NCI-H82 treated with DMSO at 0.1 percent for 48 hours (cell line): ENCODE measurements around the gene ELOVL2.

Experiments used
- DNase-seq: peaks from one replicate; lab custom pipeline; 2025; ENCODE audit not compliant: unreplicated experiment; lab: John Stamatoyannopoulos, UW

Gene ELOVL2

DNA sequence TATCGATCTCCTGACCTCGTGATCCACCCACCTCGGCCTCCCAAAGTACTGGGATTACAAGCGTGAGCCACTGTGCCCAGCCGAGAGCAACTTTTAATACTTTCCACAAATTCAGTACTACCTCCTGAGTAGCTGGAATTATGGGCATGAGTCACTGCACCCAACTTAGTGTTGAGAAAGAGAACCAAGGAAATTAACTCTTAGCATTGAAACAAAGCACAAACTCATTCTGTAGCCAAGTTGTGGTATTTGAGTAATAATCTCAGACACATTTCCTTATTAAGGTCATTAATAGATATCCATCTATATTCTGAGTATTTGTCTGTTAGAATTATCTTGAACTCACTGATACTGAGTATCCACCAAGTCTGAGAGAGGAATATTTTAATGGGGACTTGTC lies 14.3 kb upstream of the ELOVL2 start:
- no peak for DNase-seq

DNA sequence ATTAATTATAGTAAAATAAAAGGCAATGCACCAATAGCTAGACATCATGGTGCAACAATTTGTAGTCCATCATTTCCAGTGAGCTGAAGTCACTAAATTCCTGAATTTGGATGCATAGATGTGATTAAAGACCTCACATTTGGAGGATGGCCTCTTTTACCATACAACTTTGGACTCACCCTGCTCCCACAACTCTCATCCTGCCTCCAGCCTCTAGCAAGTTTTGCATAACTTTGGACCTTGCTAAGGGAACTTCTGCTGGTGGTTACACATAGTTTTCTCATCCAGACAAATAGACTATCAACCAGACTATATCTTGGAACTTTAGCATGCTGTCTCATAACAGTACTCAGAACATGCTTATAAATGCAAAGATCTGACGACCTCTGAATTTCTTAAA lies 12.8 kb upstream of the ELOVL2 start:
- no peak for DNase-seq

DNA sequence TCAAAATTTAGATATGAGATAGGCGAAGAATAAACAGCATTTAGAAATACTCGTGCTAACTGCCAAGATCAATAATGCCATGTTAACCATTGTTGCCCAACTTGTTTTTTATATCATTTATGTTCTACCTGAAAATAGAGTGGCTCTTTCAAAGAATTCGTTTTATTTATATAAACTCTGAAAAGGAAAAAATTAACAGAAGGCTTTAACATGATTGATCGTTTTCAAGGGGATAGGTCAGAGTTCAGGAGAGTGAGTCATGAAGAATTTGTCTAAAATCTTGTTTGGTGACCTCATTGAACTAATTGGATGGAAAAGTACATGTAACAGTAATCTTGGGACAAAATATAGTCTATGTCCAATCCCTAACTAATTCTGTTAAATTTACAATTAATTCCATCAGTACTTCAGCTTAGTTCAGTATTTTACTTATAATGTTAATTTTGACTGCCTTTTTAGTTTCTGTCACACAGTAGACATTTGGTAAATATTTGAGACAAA lies 11.1 kb upstream of the ELOVL2 start:
- DNase-seq, result peak; percentile 13

DNA sequence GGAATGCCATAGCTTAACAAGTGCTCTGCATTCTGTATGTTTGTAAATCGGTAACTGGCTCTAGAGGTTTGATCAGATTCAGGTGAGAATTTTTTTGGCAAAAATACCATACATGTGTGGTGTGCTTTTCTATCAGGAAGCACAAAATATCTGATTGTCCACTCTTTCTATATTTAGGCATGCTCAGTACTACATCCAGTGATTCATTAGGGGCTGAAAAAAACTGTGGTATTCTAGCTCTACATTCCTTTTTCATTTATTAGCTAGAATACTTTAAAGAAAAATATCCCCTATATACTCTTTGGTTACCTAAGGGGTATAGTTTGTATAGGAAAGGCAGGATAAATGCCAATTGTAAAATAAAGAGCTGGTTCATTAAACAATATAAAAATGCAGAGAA lies 10.6 kb upstream of the ELOVL2 start:
- DNase-seq, result no peak

DNA sequence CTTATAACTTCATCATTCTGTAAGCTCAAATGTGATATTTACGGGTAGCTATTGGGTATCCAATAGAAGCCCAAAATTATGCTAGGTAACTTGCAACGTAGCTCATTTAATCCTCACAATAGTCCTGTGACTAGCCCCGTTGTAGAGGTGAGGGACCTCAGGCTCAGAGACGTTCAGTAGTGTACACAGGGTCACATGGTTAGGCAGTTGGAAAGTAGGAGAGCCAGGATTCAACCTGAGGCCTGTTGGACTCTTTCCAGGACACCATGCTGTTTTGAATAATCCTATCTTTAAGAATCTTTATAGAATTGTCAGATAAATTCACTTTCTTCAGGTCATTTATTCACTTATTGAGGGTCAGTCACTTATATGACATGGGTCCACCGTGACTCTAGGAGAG lies 9.2 kb upstream of the ELOVL2 start:
- DNase-seq, result no peak

DNA sequence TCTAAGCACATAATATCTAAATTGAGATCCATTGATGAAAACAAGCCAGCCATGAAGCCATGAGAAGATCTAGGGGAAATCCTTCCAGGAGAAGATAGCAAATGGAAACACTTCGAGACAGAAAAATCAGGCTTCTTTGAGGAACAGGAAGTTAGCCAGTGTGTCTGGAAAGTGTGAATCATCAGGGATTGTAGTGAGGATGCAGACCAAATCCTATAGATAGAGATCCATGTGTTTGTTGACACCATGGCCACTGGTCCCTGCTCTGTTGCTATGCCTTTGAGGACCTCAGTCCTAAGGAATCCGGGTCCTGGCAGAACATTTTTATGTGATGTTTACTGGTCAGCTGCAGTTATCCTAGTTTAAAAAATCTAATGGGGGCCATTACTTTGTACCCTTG lies 6.6 kb upstream of the ELOVL2 start:
- no peak for DNase-seq

DNA sequence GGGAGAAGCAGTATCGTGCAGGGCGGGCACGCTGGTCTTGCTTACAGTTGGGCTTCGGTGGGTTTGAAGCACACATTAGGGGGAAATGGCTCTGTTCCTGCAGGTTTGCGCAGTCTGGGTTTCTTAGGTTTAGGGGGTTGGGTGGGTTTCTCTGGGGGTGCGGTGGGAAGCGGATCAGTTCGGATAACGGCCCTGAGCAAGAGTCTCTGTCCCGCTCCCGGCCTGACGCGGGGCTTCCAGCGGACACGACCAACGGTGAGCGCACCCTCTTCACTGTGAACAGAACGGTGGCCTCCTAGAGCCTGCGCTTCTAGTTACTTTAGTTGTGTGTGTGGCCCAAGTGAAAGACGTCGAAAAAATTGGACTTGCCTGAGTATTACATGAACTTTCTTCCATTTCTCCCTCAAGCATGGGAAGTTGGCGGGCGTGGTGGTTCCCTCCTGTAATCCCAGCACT lies 635 bp upstream of the ELOVL2 start:
- DNase-seq, result no peak

DNA sequence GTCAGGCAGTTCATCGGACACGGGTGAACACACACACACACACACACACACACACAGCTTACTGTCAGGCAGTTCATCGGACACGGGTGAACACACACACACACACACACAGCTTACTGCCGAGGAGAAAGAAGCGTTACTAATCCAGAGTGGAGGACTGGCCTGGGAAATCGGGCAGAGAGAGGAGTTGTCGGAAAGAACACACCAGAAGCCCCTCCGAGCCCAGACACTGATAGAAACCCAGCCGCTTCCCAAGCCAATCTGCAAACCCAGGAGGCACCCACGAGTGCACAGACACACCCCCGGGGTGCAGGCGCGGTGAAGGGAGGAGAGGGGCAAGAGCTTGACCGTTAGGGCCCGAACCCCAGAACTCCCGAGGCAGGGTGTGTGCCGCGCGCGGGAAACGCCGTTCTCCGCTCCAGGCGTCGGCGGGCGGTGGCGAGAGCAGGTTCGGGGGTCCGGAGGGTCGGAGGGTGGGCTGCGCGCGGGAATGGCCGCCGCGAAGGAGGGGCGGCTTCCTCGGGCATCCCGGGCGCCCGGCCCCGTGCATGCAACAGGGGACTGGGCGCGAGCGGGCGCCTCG lies 636 bp downstream of the ELOVL2 start:
- DNase-seq, result peak; percentile 83

DNA sequence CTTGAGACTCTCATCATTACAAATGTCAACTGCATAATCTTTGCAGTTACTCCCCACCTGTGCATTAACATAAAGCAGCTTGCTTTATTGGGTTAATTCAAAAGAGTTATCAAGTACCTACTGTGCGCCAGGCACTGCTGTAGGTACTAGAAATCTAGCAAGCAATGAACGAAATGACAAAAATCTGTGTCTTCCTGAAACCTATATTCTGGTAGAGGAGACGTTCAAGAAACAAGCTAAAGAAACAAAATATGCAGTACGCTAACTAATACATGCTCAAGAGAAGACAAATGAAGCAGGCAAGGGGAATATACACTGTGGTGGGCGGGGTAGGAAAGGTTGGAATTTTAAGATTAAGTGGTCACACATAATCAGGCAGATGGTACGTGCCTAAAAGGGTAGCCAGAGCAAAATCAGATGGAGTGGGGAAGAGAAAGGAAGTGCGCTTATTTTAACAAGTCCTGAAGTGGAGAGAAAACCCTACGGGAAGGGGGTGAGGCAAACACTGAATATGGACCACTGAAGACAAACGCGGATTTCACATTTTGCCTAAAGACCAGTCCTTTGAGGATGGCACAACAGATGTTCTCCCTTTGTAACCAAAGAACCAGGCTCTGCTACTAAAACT lies 1.2 kb downstream of the ELOVL2 start:
- peak; percentile 83 for DNase-seq

DNA sequence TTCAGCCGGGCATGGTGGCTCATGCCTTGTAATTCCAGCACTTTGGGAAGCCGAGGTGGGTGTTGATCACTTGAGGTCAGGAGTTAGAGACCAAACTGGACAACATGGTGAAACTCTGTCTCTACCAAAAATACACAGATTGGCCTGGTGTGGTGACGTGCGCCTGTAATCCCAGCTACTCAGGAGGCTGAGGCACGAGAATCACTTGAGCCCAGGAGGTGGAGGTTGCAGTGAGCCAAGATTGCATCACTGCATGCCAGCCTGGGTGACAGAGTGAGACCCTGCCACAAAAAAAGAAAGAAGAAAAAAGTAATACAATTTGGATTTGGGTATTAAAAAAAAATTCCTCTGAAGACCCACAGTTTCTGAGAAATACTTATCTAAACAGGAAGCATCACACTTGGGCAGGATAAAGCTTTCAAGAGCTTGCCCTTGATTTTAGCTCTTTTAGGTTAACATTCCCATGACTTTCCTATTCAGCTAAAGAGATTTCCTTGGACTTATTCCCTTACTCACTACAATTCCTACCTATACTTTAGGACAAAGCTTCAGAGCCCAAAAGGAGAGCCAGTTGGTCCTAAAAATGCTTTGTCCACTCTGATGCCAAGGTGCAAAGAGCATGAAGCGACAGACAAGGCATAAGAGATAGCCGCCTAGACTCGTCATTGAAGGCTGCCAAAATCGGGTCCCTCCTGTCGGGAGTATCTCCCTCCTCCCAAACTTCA lies 1.9 kb downstream of the ELOVL2 start:
- DNase-seq, result no peak

DNA sequence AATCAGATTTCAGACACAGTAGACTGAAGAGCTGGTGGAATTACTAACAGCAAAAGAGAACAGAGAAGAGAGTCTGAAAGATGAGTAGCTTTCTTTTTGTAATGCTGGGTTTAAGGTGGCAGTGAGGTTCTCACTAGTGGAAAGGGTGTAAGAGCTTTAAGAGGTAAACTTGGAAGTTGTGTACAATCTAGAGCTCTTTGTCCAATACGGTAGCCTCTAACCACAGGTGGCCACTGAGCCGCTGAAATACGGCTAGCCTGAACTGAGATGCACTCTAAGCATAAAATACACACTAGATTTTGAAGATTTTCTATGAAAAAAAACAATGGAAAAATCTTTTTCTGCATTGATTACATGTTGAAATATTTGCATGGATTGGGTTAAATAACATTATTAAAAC lies 4.0 kb downstream of the ELOVL2 start:
- DNase-seq, result peak; percentile 30

DNA sequence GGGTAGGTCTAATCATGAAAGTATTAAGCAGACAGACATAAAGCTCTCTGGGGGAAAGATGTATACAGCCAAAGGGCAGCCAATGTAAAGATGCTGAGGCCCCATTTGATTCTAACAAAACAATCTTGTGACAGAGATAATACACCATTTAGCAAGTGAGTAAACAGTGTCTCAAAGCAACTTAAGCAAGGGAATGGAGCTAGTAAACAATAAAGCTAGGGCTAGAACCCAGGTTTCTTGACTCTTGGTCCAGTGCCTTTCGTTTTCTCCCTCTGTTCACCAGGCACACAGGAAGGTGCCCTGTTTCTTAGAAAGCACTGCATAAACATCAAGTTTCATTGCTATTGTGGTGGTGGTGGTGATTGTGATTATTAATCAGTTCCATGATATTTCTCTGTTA lies 5.1 kb downstream of the ELOVL2 start:
- peak; percentile 90 for DNase-seq

DNA sequence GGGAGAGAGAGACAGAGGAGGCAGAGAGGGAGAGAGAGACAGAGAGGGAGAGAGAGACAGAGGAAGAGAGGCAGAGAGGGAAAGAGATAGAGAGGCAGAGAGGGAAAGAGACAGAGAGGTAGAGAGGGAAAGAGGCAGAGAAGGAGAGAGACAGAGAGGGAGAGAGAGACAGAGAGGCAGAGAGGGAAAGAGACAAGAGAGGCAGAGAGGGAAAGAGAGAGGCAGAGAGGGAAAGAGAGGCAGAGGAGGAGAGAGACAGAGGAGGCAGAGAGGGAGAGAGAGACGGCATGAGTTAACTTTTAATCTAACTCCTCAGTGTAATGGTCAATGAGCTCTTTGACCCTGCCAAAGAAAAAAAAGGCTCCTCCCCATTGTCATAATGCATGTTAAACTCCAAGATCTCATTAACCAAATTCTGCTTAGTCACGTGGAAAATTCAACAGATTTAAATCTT lies 7.1 kb downstream of the ELOVL2 start:
- peak; percentile 40 for DNase-seq

DNA sequence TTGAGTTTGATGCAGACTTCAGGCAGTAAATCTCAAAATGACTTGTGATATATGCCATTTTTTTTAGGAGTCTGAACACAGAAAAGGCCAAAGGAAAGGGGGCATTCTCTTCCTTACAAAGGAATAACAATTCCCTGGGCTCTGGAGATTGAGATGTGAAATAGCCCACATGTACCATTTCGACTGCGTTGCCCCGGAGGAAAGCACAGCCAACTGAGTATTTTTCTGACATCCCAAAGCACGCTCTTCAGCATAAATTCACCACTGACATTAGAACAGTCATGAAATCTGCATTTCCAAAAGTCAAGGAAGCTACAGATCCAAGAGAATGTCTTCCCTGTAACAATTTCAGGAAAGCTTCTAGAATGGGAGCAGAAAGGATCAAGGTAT lies 7.8 kb downstream of the ELOVL2 start:
- no peak for DNase-seq

DNA sequence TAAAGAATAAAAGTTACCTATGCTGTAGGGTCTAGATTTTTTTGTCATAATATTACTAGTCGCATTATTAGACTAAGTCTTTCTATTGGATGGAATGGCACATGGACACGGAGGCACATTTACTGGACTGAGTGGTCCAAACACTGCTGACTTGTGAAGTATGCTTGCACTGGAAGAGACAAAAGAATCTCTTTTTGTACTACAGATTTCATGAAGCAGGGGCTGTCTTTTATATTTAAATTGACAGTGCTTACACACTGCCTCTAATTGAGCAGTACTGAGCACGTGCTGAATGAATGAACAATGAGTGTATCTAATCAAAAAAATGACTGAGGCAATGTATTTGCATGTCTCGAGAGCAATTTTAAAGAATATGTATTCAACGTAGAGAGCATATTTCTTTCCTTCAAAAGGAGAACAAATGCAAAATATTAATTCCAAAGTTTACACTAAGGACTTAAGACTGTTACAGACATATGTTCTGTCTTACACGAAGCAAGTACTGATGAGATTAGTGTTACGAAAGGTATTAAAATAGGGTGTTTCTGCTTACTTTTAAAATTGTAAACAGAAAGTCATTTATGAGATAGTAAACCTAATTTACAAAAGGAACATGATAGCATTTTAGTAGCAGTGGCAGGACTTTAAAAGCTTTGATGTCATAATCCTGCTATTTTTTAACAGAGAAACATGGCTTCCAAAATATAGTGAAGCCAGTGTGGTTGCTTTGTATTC lies 8.3 kb downstream of the ELOVL2 start:
- DNase-seq, result peak; percentile 32

DNA sequence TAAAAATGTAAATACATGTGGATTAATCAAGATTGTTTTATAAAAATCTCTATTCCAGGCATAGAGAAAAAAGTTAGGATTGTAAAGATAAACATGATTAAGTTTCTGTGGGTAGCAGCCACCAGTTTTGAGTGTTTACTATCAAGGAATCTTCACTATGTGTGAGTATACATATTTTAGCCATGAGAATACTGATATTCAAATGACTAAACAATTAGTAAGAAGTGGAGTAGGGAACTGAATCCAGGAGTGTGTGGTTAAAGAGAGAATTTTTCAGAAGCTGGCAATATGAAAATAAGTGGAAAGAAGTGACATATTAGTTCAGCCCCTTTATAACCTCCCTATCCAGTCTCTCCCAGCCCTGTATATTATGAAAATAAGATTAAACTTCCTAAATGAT lies 10.3 kb downstream of the ELOVL2 start:
- no peak for DNase-seq

DNA sequence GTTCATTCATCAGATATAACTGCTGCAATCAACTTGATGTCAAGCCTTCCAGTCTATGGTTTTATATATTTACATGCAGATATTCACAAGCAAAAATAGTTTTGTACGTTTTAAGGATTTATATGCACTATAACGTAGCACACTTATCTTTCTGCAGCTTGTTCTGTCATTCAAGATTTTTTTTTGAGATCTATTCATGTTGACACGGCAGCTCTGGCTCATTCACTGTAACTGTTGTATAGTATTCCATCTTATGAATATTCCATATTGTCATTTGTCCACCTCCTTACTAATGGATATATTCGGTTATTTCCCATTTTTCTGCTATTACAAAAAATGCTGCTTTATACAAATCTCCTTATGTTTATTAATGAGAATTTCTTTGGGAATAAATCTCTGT lies 13.2 kb downstream of the ELOVL2 start:
- DNase-seq, result no peak

DNA sequence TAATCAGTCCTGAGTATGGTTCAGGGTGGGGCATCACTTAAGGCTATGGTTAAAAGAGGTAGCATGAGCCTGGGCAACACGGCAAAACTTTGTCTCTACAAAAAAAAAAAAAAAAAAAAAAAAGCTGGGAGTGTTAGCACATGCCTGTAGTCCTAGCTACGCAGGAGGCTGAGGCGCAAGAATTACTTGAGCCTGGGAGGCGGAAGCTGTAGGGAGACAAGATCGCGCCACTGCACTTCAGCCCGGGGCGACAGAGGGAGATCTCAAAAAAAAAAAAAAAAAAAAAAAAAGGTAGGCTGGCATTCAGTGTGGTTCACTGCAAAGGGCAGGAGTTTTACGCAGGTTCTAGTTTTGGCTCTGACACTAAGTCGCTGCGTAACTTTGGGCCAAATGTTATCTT lies 15.1 kb downstream of the ELOVL2 start:
- no peak for DNase-seq

DNA sequence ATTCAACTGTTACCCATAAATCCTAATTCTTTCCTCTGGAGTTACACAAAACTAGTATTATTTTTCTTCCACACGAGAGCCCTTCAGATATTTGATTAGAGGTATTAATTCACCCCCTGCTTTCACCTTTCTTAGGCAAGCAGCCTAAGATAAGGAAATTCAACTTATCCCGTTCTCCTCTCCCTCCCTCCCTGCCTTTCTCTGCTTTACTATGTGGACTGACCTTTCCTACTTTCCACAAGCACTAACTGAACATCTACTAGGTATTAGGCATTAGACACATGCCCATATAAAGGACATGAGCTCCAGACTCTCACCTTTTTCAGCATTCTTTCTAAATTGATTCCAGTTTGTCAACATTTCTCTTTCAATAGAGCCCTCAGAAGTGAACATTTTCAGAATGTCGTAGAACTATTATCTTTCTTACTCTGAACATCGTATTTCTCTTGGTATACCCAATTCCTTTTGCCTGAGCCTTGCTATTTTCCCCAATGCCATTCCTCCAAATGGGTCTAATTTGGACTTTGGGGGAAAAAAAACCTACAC lies 16.5 kb downstream of the ELOVL2 start:
- DNase-seq, result no peak

DNA sequence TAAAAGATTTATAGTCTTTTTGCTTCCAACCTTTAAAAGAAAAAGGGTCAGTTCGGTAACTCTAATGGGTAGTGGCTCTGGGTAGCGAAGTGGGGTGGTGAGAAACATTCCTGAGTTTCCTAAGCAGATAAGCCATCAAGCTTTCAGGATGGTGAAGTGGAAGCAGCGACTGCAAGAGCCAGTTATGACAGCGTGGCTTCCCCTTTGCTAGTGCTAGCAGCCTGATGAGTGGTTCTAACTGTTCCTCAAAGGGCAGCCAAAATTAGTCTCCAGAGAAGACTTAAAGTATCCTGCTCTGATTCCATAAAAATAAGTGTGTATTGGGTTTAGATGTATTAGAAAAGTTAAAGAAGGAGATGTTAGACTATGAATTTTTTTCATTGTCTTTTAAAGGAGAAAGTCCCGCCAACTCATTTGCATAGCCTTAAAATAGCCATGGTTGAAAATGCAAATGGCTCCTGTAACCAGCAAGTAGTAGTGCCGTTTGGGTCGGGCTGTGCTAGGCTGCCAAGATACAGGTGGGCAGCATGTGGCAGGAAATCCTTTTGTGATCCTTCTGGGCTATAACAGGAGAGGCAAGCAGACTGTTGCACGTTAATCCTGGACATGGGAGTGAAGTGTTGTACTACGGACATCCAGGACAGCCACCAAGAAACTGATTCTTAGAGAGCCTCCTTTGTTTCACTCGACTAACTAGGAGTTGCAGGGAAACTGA lies 18.0 kb downstream of the ELOVL2 start:
- peak; percentile 75 for DNase-seq

DNA sequence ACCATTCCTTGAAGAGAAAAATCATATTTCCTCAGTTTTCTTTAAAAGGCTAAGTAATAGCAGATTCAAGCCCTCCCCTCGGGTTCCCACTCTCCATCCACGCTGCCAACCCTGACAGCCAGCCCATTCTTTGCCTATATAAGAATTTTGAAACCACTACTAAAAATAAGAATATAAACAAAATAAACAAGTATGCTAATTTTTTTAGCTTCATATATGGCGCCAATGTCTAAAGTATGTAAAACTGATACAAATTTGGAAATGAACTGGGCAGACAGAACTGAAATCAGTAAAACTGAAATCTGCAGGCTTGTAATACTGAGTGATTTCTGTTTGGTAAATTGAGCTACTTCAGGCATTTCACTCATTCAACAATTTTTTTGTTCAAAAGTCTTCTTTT lies 19.0 kb downstream of the ELOVL2 start:
- DNase-seq, result no peak
